NCI-H82 treated with DMSO at 0.1 percent for 48 hours (cell line): ENCODE data around the gene CMTM1.
"Not testable (repeated sequence)": the region's sequence is repeated elsewhere in the genome, so short reads cannot be mapped to it uniquely, and the experiment has no call there.

ENCODE experiments used
- DNase-seq: peaks from one replicate; lab custom pipeline; 2025; ENCODE audit not compliant: unreplicated experiment; lab: John Stamatoyannopoulos, UW

CMTM1 gene

DNA sequence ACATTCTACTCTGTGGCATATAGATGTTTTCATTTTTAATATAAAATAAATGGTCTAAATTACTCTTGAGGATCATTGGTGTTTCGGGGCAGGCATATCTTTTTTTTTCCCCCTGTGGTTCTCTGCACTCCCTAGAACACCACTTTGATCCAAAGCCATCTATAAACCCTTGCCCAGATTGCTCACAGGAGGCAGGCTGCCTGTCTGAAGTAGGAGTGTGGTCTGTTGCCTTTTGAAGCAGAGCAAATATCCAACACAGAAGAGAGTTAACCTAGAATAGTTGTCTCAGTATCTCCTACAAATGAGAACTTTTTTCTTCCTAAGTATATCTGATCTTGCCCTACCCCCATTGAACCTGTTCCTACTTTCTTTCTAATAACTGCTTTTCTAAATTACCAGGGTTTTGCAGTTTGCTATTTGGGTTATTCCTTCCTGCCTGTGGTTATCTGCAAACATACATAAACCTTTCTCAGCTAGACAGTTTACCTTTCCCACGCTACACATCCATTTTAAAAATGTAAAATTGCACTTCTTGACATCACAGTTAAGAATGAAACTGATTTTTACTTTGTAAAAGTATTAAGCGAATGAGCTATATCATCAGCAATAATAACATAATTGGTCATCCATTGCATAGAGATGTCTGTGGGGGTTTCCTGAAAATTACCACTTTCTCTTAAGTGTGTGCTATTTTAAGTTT, 4.7 kb upstream of the CMTM1 start:
- no peak for DNase-seq

GRCh38 chr16:66562409-66562808, 3.8 kb upstream of the CMTM1 start:
- no peak for DNase-seq

DNA sequence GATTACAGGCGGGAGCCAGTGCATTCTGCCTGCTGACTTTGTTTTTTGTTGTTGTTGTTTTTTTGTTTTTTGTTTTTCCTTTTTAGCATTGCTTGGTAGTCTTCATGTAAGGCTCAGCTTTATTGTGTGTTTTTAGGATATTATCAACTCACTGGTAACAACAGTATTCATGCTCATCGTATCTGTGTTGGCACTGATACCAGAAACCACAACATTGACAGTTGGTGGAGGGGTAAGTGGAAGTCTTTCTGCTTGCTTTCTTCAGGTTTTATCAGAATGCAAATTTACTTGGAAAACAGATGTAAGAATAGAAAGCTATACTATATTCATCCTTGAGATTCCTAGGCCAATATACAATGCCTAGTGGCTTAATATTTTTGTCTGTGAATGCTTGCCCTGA, 3.3 kb upstream of the CMTM1 start:
- no peak for DNase-seq

DNA sequence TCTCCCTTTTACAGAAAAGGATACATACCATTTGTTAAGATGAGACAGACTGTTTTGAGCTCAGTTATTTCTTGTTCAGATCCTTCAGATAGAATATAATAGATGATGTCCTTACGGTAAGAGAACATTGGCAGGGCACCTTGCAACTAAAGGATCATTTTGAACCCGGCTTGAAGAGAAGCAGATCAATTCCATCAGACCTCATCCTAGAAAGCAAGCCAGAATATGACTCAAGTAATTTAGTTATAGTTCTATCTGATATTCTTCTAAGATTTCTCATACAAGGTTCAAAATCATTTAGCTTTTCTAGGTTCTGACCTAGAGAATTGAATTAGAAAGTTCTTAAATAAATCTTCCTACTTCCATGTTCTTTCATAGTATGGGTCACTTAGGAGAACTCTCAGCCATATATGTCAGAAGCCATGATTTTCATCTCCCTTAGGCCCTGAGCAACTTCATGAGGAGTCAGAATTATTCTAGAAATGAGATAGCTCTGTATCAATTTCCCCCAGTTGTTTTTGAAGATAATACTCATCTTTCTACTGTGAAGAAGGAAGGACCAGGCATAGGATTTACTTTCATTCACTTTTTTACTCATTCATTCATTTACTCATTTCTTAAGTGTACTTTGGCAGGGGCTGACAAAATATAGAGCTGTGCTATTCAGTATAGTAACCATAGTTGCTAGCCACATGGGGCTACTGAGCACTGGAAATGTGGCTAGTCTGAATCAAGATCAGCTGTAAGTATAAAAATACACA, 2.5 kb upstream of the CMTM1 start:
- DNase-seq: no peak

DNA sequence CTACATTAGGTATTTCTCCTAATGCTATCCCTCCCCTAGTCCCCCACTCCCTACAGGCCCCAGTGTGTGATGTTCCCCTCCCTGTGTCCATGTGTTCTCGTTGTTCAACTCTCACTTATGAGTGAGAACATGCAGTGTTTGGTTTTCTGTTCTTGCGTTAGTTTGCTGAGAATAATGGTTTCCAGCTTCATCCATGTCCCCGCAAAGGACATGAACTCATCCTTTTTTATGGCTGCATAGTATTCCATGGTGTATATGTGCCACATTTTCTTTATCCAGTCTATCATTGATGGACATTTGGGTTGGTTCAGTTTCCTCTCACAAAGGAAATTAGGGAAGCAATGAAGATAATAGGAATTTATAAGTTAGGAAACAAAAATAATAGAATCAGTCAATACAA, 1.0 kb downstream of the CMTM1 start:
- DNase-seq: not testable (repeated sequence)

DNA sequence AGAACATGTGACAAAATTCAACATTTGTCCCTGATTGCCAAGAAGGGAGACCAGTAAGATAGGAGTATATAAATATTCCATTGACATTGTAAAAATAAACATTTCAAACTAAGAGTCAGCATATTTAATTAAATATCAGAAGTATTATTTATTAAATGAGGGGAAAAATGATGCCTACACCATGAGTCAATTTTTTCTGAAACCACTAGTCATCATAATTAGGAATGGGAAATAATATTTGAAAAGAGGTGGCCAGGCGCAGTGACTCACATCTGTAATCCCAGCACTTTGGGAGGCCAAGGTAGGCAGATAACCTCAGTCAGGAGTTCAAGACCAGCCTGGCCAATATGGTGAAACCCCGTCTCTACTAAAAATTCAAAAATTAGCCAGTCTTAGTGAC, 2.1 kb downstream of the CMTM1 start:
- DNase-seq: no peak

- no peak for DNase-seq
Measured at GRCh38 chr16:66569131-66569530, 2.9 kb downstream of the CMTM1 start.

DNA sequence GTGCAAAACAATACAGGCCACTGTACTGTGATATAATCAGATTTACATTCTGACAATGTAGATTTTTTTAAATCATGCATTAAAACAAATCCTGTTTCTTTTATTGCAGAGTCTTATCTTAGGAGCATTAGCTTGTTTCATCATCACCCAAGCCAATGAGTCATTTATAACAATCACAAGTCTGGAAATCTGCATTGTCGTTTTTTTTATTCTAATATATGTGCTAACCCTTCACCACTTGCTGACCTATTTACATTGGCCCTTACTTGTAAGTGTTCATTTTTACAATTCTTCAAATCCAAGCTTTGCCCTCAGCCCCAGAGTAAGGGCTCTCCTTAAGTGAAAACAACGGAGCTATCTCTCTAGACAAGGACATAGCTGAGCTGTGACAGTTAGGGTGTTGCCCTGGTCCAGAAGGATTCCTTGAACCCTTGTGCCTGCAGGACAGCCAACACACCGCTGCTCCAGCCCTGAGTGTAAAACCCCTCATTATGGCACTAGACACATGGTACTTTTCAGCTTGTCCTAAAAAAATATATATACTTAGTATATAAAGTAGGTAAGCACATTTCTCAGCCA, 3.7 kb downstream of the CMTM1 start:
- no peak for DNase-seq

DNA sequence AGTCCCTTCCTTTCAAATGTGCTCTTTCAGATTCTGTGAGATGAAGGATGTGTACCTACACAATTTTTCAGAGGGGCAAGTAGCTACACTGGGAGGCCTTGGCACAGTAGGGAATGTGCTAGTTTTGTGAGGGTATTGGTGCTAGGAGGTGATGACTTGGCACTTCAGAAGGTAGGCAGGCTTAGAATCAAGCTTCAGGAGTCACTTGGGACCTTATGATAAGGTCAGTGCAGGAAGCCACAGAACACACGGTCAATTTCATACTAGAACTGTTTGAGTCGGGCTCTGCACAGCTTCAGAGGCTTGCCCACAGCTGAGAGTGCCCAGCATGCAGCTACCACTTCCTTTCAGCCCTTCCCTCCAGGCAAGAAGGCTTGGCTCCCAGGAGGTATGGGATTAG, 6.1 kb downstream of the CMTM1 start:
- no peak for DNase-seq

DNA sequence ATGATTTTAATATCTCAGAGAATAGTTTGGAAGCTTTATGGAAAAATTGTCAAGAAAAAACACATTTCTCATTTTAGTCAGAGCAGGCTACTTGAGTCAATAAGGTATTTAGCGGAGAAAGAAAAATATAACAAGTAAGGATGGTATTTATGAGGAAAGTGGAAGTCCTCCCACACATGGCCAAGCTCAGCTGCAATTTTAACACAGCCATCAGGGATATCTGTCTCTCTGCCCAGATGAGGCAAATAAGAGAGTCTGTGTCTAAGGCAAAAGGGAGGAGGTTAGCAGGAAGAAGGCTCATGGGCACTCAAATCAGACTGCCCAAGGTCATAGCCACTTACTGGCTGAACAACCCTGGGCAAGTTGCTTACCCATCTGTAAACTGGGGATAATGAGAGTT, 7.8 kb downstream of the CMTM1 start:
- DNase-seq: no peak

DNA sequence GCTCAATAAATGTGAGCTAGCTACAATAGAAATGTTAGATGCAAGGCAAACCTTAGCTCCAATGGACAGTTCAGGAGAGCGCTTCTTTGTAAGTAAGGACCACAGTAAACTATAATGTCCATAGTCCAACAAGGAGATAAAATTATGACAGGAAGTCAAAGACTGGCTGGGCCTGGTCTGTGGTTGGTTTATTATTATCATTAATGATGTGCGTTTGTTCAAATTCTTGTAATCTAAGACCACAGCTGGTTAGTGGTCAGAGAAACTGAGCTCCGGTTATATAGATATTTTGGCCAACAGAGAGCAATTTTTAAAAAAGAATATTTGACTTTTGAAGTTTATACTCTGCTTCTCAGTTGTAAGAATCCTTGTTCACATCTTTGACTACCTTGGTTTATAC, 8.3 kb downstream of the CMTM1 start:
- no peak for DNase-seq

DNA sequence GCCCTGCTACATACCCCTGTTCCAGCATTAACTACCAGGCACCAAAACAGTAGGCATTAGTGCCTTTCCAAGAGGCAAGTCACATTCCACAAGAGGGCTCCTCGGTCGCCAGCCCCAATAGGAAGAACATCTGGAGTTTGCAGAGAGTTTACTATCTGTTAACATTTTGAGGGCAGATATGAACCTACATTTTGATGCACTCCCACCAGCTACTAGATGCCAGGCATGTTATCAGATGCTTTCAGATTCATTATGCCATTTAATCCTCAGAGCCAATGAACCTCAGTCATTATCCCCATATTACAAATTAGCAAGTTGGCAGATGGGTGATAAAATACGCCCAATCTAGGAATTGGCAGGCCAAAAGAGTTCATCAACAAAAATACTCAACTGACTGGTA, 8.8 kb downstream of the CMTM1 start:
- DNase-seq: no peak

GRCh38 chr16:66576296-66576695, 10.1 kb downstream of the CMTM1 start:
- DNase-seq: no peak

- no peak for DNase-seq
Measured at GRCh38 chr16:66578651-66579531, 12.7 kb downstream of the CMTM1 start, which contains the start of gene CMTM2. Gene CMTM2 (plus strand): TSS chr16:66579463. CDS start chr16:66579608, 145 bp downstream.

DNA sequence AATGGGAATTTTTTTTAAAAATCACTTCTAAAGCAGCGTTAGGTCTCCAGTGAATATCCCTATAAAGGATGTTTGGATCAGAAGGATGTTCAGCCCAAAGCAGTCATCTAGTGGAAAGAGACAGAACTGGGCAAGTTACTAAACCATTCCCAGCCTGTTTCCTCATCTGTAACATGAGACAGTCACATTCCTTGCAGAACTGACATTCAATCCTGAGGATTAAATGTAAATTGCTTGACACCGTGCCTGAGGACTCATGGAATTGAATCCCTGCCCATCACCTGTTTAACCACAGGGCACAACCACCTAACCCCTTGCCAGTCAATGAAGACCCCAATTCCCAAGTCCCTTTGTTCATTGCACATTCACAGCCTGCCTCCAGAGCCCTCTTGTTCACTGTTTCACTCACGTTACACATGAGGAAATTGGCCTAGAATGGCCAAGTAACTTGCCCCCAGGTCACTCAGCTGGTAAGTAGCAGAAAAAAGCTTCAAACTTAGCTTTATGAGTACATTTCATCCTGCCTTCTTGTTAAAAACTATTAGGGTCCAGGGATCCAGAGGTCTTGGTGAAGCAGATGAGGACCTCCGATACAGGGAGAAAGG, 14.5 kb downstream of the CMTM1 start:
- DNase-seq: no peak

GRCh38 chr16:66581246-66581952, 15.2 kb downstream of the CMTM1 start:
- DNase-seq: no peak

- DNase-seq: no peak
Measured at GRCh38 chr16:66585481-66586239, 19.4 kb downstream of the CMTM1 start.

DNA sequence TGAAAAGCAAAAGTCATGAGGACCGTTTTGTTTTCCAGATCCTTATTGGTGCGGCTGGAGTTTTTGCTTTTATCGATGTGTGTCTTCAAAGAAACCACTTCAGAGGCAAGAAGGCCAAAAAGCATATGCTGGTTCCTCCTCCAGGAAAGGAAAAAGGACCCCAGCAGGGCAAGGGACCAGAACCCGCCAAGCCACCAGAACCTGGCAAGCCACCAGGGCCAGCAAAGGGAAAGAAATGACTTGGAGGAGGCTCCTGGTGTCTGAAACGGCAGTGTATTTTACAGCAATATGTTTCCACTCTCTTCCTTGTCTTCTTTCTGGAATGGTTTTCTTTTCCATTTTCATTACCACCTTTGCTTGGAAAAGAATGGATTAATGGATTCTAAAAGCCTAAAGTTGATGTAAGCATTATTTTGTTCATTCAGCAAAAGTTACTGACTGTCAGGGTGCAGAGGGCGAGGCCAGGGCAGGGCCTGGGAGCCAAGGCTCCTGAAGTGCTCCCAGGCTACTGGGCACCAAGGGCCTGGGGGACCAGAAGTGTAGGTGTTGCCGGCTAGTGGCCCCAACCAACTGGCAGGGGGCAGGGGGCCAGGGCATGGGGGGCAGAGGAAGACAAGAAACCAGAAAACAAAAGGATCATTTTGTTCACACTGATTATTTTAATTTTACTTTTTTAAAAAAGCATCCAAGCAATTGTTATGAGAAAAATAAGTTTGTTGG, 21.8 kb downstream of the CMTM1 start:
- no peak for DNase-seq
